ENCODE results near the gene ARPC1B. TPM values are rescaled to one million over a fixed set of nuclear protein-coding genes. Genes with fewer than 3 reads are reported as not detected.
A peak's percentile ranks its signal among the peaks of the same experiment; 100 is the strongest.
"Not testable (repeated sequence)": the region's sequence is repeated elsewhere in the genome, so short reads cannot be mapped to it uniquely, and the experiment has no call there.

ARPC1B gene
- total RNA-seq, 1 donor from 2014 or later: 565 TPM

DNA sequence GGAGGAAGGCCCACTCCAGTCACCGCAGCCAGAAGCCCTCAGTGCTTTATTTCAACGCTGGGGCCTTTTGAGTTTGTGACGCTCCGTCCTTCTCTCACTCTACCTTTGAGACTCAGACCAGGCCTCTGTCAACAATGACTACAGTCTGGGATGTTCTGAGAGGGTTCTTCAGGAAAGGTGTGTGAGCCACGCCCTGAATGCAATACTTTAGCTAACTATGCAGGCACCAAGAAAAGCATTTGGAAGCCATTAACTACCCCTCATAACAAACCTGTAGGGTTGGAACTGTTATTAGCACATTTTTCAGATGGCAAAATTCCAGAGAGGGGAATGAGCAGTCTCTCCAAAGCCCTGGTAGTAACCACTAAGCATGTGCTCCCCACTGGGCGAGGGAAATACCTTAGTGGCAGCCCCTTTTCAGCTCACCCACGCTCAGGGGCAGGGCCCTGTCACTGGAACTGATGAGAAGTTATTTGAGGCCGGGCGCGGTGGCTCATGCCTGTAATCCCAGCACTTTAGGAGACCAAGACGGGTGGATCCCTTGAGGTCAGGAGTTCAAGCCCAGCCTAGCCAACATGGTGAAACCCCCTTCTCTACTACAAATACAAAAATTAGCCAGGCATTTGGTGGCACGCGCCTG is 5.7 kb upstream of the ARPC1B start:
- DNase-seq (ENCODE audit: low read depth): no peak

DNA sequence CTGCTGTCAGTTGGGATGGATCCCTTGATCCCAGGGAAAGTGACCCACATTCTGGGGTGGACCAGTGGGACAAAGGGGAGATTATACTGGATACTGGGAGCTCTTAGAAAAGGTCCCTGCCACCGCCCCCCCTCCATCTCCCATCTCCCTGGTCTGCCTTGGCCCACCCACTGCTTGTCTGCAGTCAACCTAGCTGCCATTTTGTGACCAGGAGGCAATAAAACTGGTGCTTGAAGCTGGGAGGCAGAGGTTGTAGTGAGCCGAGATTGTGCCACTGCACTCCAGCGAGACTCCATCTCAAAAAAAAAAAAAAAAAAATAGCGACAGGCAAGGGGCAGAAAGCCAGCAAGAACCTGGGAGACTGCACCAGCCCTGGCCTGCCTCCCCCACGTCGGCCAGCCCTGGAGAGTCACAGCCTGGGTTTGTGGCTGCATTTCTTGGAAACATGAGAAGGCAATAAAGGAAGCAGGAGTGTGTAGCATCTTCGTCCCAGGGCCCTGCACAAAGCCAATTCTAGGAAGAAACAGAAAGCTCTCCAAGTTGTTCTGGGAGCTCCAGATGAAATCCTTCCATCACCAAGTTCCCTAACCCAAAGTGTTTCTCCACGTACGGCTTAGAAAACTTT is 4.7 kb upstream of the ARPC1B start:
- no peak for DNase-seq (ENCODE audit: low read depth)

DNA sequence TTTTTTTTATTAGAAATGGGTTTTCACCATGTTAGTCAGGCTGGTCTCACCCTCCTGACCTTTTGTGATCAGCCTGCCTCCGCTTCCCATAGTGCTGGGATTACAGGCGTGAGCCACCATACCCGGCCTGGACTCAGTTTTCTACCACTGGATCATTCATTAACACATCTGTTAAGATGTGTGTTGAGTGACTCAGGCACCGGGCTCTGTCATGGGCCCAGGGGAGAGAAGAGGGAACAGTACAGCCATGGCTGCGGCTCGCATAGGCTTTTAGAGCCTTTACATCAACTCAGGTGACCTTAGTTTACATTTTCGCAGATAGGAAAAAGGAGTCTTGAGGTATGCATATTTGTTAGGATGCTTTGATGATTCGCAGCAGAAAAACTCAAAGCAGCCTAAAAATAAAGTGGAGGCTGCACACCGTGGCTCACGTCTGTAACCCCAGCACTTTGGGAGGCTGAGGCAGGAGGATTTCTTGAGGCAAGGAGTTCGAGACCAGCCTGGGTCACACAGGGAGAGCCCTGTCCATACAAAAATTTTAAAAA is 3.1 kb upstream of the ARPC1B start:
- DNase-seq (ENCODE audit: low read depth): peak; percentile 53

DNA sequence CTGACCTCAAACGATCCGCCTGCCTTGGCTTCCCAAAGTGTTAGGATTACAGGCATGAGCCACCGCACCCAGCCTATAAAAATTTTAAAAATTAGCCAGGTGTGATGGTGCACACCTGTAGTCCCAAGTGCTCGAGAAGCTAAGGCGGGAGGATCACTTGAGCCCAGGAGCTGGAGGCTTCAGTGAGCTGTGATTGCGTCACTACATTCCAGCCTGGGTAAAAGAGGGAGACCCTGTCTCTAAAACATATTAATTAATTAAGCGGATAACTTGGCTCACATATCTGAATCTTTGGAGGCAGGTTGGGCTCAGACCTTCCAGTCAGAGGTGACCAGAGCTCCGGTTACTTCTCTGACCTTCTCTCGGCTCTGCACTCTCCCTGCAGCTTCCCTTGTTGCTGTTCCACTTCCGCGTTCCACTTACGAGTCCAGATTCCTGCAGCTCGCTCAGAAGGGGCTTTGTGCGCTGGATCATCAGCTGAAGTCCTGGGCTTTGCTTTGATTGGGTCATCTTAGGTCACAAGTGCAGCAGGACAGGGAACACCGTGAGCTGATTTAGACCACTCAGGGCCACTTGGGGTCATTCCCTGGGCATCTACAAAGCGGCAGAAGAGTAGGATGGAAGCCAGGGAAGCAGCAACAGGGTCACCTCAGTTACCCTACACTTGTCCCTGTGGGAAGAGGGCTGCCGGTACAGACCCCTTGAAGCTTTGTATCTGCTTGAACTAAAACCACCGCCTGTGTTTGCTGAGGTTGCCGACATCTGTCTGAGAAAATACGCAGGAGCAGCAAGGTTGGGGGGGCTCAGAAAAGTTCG is 2.0 kb upstream of the ARPC1B start:
- peak; percentile 84 for DNase-seq (ENCODE audit: low read depth)

DNA sequence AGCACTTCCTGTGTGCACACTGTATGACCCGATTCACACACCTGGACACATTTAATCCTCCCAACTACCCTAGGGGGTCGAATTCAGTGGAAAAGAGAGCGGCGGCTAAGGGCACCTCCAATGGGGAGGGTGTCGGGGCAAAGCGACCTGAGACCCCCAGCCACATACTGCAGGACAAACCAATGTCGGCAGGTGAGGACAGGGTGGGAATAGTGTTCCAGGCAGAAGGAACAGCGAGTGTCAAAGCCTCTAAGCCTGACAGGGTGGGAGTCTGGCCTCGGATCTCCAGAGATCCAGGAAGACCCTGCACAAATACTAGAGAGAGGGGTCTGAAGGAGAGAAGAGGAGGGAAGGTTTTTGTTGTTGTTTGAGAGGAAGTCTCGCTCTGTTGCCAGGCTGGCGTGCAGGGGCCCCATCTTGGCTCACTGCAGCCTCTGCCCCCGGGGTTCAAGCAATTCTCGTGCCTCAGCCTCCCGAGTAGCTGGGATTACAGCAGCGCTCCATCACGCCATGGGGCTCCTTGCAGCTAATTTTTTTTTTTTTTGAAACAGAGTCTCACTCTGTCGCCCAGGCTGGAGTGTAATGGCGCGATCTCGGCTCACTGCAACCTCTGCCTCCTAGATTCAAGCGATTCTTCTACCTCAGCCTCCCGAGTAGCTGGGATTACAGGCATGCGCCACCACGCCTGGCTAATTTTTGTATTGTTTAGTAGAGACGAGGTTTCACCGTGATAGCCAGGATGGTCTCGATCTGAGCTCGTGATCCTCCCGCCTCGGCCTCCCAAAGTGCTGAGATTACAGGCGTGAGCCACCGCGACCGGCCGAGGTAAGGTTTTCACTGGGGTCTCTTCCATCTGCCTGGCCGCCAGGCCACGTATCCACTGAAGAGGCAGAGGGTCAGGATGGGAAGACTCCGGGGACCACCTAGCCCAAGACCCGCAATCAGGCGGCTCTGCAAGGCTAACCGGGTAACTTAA is 1.2 kb upstream of the ARPC1B start:
- DNase-seq (ENCODE audit: low read depth): no peak

DNA sequence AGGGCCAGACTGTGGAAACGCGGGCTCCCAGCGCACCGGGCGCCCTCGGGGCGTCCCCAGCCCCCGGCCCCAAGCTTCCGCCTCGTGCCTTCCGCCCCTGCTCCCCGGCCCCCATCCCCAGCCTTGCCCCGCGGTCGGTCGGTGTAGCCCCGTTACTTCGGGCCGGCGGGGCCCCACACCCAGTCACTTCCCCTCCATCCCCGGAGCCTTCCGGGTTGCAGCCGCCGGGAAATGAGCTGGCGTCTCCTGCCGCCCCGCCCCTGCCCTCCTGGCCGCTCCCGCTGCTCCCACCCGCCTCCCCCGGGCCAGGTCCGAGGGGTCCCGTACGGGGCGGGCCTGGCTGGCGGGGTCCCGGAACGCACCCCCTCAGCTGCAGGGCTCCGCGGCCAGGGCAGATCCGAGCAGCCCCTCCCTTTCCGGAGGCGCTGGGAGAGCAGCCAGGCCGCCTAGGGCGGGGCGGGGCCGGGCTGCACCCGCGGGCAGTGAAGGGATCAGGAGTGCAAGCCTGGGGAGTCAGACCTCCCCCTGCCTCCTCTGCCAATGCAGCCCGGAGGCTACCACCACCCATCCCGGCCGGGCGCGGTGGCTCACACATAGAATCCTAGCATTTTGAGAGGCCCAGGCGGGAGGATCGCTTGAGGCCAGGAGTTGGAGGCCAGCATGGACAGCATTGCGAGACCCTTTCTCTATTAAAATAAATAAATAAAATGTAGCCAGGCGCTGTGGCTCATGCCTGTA is 709 bp downstream of the ARPC1B start:
- DNase-seq (ENCODE audit: low read depth): peak; percentile 46

DNA sequence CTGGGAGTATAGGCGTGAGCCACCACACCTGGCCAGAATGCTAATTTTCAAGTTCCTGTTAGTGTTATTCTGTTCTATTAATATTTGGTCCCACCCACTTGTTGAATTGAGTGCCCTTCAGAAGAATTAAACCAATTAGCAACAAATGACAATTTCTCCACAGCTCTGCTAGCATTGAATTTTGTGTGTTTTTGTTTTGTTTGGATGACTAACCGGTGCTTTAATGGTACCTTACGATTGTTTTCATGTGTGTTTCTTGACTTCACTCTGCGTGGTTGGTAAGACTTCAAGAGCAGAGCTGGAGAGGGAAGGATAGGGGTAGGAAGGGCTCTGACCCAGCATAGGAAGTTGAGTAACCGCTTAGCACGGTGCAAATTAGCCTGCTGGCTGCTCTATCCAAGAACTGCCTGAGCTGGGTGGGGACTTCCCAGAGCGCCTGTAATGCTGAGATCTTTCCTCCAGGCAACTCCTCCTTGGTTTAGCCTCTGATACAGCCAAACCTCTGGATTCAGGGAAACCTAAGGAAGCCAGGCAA is 4.6 kb downstream of the ARPC1B start:
- DNase-seq (ENCODE audit: low read depth): peak; percentile 95

DNA sequence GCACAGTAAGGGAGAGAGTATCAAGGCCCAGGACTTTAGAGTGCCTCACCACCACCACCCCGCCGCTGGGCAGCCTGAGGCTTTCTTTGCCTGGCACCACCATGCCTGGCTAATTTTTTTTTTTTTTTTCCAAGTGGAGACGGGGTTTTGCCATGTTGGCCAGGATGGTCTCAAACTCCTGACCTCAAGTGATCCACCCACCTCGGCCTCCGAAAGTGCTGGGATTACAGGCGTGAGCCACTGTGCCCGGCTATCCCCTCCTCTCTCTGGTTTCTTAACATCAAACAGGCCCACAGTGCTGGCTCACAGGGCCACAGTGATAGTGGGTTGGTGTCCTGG is 5.1 kb downstream of the ARPC1B start:
- DNase-seq (ENCODE audit: low read depth): not testable (repeated sequence)

DNA sequence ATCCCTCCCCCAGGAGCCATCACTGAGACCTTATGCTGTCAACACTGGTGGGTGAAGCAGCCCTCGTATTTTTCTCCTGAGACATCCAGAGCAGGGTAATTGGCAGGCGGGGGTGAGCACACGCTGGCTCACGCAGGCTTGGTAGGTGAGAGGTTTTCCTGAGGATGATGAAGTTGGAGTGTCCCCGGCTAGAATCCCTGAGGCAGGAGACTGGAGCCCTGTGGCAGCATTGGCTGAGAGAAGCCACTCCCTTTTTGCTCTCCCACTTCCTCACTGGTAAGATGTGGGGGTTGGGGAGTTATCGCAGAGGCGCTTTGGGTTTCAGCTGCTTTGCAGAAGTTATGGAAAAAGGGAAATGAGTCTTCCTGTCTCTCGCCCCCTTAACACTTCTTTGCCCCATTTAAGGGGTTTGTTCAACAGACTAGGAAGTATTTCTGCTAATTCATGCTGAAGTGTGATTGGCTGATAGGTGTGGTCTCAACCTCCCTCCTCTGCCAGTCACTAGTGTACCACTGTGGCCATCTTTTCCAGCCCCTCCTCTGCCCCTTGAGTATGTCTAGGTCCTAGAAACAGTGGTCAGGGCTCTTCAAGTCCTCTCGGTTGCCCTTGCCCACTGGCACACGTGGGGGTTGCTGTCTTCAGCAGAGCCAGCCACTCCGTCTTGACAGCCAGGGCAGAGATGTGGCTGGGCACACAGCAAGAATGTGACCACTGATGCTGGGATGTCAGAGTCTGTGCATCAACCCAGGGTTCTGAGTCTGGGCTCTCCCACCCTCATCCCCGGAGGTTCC is 5.7 kb downstream of the ARPC1B start:
- no peak for DNase-seq (ENCODE audit: low read depth)

DNA sequence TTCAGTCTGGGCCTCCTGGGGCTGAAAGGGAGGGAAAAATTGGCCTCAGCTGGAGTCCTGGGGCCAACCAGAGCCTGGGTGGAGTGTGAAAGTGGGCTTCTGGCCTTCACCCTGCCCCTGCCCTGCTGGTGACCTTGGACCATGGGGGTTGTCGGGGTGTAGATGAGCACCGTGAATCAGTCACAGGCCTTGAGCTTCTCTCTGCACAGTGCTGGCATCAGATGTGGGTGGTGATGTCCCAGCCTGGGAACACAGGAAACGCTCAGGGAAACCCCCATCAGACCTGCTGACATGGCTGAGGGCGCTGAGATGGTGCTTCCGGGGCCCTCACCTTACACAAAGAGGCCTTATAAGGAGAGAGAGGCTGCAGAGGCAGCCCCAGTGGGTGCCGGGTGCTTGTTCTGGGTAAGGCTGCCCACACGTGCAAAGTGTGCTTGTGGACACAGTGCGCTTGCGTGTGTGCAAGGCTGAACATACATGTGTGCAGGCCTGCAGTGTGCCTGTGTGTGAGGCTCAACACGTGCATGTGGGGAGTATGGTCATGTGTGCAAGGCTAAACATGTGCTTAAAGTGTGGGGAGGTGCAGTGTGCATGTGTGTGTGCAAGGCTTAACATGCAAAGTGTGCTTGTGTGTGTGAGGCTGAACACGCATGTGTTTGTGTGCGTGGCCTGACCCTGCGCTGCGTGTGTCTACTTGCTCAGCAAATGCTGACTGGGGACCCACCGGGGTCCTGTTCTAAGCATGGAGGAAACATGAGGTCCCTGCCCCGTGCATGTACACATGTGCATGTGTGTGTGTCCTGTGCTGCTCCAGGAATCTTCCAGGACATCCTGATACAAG is 6.5 kb downstream of the ARPC1B start:
- peak; percentile 35 for DNase-seq (ENCODE audit: low read depth)

DNA sequence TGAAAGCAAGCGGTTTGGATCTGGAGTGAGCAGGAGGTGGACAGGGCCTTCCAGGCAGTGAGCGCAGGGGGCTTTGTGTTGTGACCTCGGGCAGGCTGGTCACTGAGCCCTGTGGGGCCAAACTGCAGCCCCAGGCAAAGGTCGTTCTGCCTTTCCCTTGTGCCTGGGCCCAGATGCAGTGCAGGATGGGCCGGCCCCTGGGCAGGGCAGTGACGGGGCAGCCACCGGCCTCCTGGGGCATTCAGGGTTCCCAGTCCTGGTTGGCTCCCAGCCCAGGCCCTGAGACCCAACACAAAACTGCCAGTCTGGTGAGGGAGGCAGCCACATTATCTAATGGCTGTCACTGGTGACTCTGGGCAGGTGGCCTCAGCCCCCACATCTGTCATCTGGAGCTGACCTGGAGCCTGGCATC is 7.1 kb downstream of the ARPC1B start:
- DNase-seq (ENCODE audit: low read depth): no peak

DNA sequence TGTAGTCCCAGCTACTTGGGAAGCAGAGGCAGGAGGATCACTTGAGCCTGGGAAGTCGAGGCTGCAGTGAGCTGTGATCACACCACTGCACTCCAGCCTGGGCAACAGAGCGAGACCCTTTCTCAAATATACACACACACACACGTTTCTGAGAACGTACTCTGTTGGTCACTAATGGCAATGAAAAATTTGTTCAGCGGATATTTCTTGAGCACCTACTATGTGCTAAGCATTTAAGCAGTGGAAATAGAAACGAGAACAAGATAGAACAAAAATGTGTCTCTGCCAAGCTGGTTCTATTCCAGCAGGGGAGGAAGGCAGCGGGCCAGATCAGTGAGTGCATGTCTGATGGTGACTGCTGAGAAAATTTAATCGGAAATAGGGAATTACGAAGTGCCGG is 8.7 kb downstream of the ARPC1B start:
- DNase-seq (ENCODE audit: low read depth): no peak

DNA sequence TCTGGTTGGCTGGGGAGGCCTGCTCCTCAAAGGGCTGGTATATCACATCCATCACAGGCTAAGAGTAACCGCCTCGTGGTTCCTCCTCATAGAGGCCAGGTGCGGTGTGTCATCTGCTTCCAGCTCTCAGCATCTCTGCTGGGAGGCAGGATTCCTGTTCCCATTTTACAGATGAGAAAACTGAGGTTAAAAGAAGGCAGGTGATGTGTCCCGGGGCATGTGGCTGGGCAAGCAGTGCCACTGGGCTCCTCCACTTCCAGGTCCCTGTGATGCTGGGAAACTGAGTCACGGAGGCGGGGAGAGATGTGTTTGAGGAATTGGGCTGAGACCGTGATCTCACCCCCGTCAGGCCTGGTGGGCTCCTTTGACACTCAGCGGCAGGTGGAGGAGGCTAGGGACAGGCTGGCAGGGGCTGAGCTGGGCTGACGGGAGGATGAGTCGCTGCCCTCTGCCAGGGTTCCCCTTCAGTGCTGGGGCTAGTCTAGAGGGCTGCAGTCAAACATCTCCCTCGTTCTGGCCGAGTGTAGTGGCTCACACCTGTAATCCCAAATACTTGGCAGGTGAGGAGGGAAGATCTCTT is 9.4 kb downstream of the ARPC1B start:
- DNase-seq (ENCODE audit: low read depth): no peak

DNA sequence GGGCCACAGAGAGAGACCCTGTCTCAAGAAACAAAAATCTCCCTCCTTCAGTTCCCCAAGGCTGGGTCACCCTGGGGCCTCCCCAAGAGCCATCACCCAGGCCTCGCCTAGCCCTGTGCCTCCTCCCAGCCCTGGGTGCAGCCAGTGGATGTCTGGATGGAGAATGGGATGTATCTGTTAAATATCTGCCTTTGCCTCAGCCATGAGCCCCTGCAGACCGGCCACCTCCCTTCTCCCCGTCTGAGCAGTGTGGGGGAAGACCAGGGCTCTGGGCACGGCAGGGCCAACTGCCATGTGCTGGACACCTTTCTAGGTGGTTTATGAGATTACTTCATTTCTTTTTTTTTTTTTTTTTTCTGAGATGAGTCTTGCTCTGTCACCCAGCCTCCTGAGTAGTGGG is 10.0 kb downstream of the ARPC1B start:
- DNase-seq (ENCODE audit: low read depth): no peak

DNA sequence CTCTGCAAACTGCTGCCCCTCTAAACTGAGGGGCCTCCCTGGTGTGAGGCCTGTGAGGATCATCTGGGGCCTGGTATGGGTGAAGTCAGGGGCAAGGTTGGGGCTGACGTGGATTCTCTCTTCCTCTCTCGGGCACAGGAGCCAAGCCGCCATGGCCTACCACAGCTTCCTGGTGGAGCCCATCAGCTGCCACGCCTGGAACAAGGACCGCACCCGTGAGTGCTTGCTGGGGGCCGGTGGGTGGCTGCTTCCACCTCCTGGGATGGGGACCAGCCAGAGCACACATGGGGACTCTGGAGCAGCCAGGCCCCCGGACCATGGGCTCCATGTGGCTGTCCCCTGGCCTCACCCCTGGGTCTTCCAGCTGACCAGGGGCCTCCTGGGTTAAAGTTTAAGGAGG is 11.0 kb downstream of the ARPC1B start:
- DNase-seq (ENCODE audit: low read depth): no peak

DNA sequence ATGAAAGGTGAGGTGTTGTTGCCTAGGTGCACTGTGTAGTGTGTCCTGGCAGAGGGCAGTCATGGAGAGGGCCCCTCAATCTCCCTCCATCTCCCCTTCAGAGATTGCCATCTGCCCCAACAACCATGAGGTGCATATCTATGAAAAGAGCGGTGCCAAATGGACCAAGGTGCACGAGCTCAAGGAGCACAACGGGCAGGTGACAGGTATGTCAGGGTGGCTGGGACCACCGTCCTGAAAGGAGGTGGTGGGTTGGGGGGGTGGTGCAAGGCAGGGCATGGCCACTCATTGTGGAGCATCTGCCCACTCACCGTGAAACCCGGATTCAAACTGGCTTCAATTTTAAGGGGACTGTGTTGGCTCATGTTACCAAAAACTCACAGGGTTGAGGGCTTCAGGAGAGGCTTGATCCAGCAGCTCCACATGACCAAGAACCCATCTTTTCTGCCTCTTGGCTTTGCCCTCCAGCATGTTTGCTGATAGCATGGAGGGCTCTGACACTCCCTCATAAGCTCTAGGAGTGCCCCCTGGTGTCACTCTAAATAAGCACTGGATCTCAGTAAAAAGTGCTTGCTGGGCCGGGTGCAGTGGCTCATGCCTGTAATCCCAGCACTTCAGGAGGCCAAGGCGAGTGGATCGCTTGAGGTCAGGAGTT is 12.2 kb downstream of the ARPC1B start:
- peak; percentile 39 for DNase-seq (ENCODE audit: low read depth)

DNA sequence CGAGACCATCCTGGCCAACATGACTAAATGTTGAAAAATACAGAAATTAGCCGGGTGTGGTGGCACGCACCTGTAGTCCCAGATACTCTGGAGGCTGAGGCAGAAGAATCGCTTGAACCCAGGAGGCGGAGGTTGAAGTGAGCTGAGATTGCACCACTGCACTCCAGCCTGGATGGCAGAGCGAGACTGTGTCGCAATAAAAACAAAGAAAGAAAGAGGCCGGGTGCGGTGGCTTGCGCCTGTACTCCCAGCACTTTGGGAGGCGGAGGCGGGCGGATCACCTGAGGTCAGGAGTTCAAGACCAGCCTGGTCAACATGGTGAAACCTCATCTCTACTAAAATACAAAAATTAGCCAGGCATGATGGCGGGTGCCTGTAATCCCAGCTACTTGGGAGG is 12.7 kb downstream of the ARPC1B start:
- not testable (repeated sequence) for DNase-seq (ENCODE audit: low read depth)

DNA sequence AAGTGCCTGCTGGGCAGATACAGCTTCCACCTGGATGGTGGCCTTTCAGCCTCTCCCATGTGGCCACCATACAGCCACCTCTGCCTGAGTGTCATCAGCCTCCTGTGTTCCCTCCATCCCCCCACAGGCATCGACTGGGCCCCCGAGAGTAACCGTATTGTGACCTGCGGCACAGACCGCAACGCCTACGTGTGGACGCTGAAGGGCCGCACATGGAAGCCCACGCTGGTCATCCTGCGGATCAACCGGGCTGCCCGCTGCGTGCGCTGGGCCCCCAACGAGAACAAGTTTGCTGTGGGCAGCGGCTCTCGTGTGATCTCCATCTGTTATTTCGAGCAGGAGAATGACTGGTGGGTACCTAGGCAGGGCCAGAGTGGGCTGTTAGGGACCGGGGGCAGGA is 13.4 kb downstream of the ARPC1B start:
- no peak for DNase-seq (ENCODE audit: low read depth)
